NT2/D1 (cell line): ENCODE measurements around the gene RHCG.

Experiments
- DNase-seq: peaks from one replicate; pipeline ENCODE4 v3.0.0-alpha.2; 2011; ENCODE audit warnings: low read depth, low spot score
- H3K27me3 ChIP-seq: 2 replicates; pipeline ENCODE4 v1.6.0; 2011; ENCODE audit warnings: mild to moderate bottlenecking; ENCODE audit not compliant: insufficient read length, insufficient read depth
- H3K36me3 ChIP-seq: 2 replicates; pipeline ENCODE4 v1.6.1; 2011; ENCODE audit warnings: mild to moderate bottlenecking, low read length, mixed read lengths; ENCODE audit not compliant: insufficient read depth, insufficient read length
- H3K4me1 ChIP-seq: 2 replicates; pipeline ENCODE4 v1.5.1; 2011; ENCODE audit not compliant: insufficient read depth, insufficient read length
- H3K4me3 ChIP-seq: 2 replicates; pipeline ENCODE4 v1.5.1; 2011; ENCODE audit warnings: low read depth; ENCODE audit not compliant: insufficient read length
- H3K9ac ChIP-seq: 2 replicates; pipeline ENCODE4 v1.6.0; 2011; ENCODE audit warnings: low read depth; ENCODE audit not compliant: insufficient read length
- H3K9me3 ChIP-seq: 2 replicates; pipeline ENCODE4 v1.5.1; 2011; ENCODE audit warnings: mild to moderate bottlenecking, low read length; ENCODE audit not compliant: insufficient read depth
- SUZ12 ChIP-seq: IDR thresholded peaks from 2 replicates; pipeline ENCODE4 v1.6.1; 2011; ENCODE audit not compliant: insufficient read length, insufficient read depth; ENCODE audit errors: extremely low read depth
- YY1 ChIP-seq: IDR thresholded peaks from 2 replicates; pipeline ENCODE4 v1.6.1; 2011; ENCODE audit not compliant: insufficient read length, insufficient read depth
- ZNF274 ChIP-seq: IDR thresholded peaks from 2 replicates; pipeline ENCODE4 v1.6.1; 2011; ENCODE audit warnings: mild to moderate bottlenecking, low read depth, low read length

The RHCG gene

GRCh38 chr15:89515477-89515876 lies 19.1 kb upstream of the RHCG start:
- TF ChIP-seq YY1 = no peak
- no peak for TF ChIP-seq SUZ12
- TF ChIP-seq ZNF274 = no peak
- DNase-seq = no peak
- no peaks in the 10 kb centered on the region for H3K36me3 ChIP-seq
- H3K9me3 ChIP-seq = no peaks in the 10 kb centered on the region
- no peak overlapping the region for H3K4me3 ChIP-seq
- H3K27me3 ChIP-seq = no peaks in the 10 kb centered on the region
- no peak overlapping the region for H3K9ac ChIP-seq
- H3K4me1 ChIP-seq = no peaks in the 10 kb centered on the region

GRCh38 chr15:89514596-89515406 lies 18.4 kb upstream of the RHCG start:
- no peaks in the 10 kb centered on the region for H3K9me3 ChIP-seq
- no peaks in the 10 kb centered on the region for H3K4me1 ChIP-seq
- H3K9ac ChIP-seq = no peak overlapping the region
- TF ChIP-seq SUZ12 (no peak), YY1 (no peak), ZNF274 (no peak)
- DNase-seq = no peak
- no peak overlapping the region for H3K4me3 ChIP-seq
- H3K36me3 ChIP-seq = no peaks in the 10 kb centered on the region
- H3K27me3 ChIP-seq = no peaks in the 10 kb centered on the region

GRCh38 chr15:89514186-89514585 lies 17.8 kb upstream of the RHCG start:
- no peaks in the 10 kb centered on the region for H3K36me3 ChIP-seq
- DNase-seq = no peak
- TF ChIP-seq SUZ12 (no peak), YY1 (no peak), ZNF274 (no peak)
- no peak overlapping the region for H3K4me3 ChIP-seq
- no peaks in the 10 kb centered on the region for H3K4me1 ChIP-seq
- no peak overlapping the region for H3K9ac ChIP-seq
- H3K27me3 ChIP-seq = no peaks in the 10 kb centered on the region
- no peaks in the 10 kb centered on the region for H3K9me3 ChIP-seq

- Histone ChIP-seq H3K4me1 (no peaks in the 10 kb centered on the region), H3K9me3 (no peaks in the 10 kb centered on the region), H3K27me3 (no peaks in the 10 kb centered on the region), H3K36me3 (no peaks in the 10 kb centered on the region), H3K4me3 (no peak overlapping the region), H3K9ac (no peak overlapping the region)
- TF ChIP-seq YY1 (no peak), ZNF274 (no peak)
- no peak for DNase-seq
Observed at GRCh38 chr15:89513284-89513683, 16.9 kb upstream of the RHCG start.

GRCh38 chr15:89512631-89513030 lies 16.2 kb upstream of the RHCG start:
- no peaks in the 10 kb centered on the region for H3K4me1 ChIP-seq
- no peak overlapping the region for H3K4me3 ChIP-seq
- H3K36me3 ChIP-seq = no peaks in the 10 kb centered on the region
- no peak for TF ChIP-seq ZNF274
- no peak for TF ChIP-seq YY1
- no peak for TF ChIP-seq SUZ12
- no peak for DNase-seq
- H3K9ac ChIP-seq = no peak overlapping the region
- no peaks in the 10 kb centered on the region for H3K9me3 ChIP-seq
- no peaks in the 10 kb centered on the region for H3K27me3 ChIP-seq

GRCh38 chr15:89506026-89506686 lies 9.8 kb upstream of the RHCG start:
- no peak overlapping the region for H3K9ac ChIP-seq
- no peak overlapping the region for H3K4me3 ChIP-seq
- no peaks in the 10 kb centered on the region for H3K9me3 ChIP-seq
- TF ChIP-seq SUZ12 = no peak
- no peak for TF ChIP-seq ZNF274
- no peak for TF ChIP-seq YY1
- DNase-seq = no peak
- no peaks in the 10 kb centered on the region for H3K36me3 ChIP-seq
- no peaks in the 10 kb centered on the region for H3K4me1 ChIP-seq
- H3K27me3 ChIP-seq = no peaks in the 10 kb centered on the region

GRCh38 chr15:89504166-89504565 lies 7.8 kb upstream of the RHCG start:
- Histone ChIP-seq H3K36me3 (no peaks in the 10 kb centered on the region), H3K4me3 (no peak overlapping the region), H3K9me3 (no peaks in the 10 kb centered on the region), H3K4me1 (no peaks in the 10 kb centered on the region), H3K27me3 (no peaks in the 10 kb centered on the region), H3K9ac (no peak overlapping the region)
- no peak for TF ChIP-seq ZNF274
- no peak for DNase-seq
